Pons (tissue), 1 donor: ENCODE data around the gene MTREX.
A peak's percentile ranks its signal among the peaks of the same experiment; 100 is the strongest.

Experiments used
- DNase-seq: peaks from one replicate; pipeline ENCODE4 v3.0.0-alpha.2; 2016; ENCODE audit warnings: low spot score

Gene MTREX

GRCh38 chr5:55384072-55384471 is 76.3 kb downstream of the MTREX start:
- DNase-seq: no peak

GRCh38 chr5:55385227-55385626 is 77.4 kb downstream of the MTREX start:
- no peak for DNase-seq

- DNase-seq: no peak
These were observed 78.1 kb downstream of the MTREX start for GRCh38 chr5:55385846-55386245.

- DNase-seq: no peak
These were observed 78.6 kb downstream of the MTREX start for GRCh38 chr5:55386356-55386755.

- no peak for DNase-seq
These were observed 80.1 kb downstream of the MTREX start for GRCh38 chr5:55387865-55388264.

GRCh38 chr5:55391707-55392106 is 83.9 kb downstream of the MTREX start:
- no peak for DNase-seq

GRCh38 chr5:55392669-55393068 is 84.9 kb downstream of the MTREX start:
- DNase-seq: no peak

GRCh38 chr5:55393501-55394175 is 85.8 kb downstream of the MTREX start:
- no peak for DNase-seq

GRCh38 chr5:55402199-55402598 is 94.4 kb downstream of the MTREX start:
- no peak for DNase-seq

GRCh38 chr5:55406292-55406691 is 98.5 kb downstream of the MTREX start:
- no peak for DNase-seq

GRCh38 chr5:55407059-55407684 is 99.4 kb downstream of the MTREX start:
- peak; percentile 82 for DNase-seq

GRCh38 chr5:55407984-55408383 is 100.2 kb downstream of the MTREX start:
- no peak for DNase-seq

GRCh38 chr5:55409775-55410174 is 102.0 kb downstream of the MTREX start:
- no peak for DNase-seq

- DNase-seq: peak; percentile 58
These were observed 103.1 kb downstream of the MTREX start for GRCh38 chr5:55410845-55411244.

GRCh38 chr5:55411876-55412275 is 104.1 kb downstream of the MTREX start:
- DNase-seq: no peak

GRCh38 chr5:55413644-55414043 is 105.9 kb downstream of the MTREX start:
- no peak for DNase-seq

- DNase-seq: no peak
These were observed 107.3 kb downstream of the MTREX start for GRCh38 chr5:55415071-55415470.

- DNase-seq: no peak
These were observed 108.5 kb downstream of the MTREX start for GRCh38 chr5:55416306-55416705.

GRCh38 chr5:55418994-55419968 is 111.5 kb downstream of the MTREX start:
- DNase-seq: no peak

GRCh38 chr5:55421074-55421529 is 113.3 kb downstream of the MTREX start:
- no peak for DNase-seq

GRCh38 chr5:55426455-55426854 is 118.7 kb downstream of the MTREX start:
- no peak for DNase-seq

- no peak for DNase-seq
These were observed 119.4 kb downstream of the MTREX start for GRCh38 chr5:55427157-55427556.

GRCh38 chr5:55429221-55429612 is 121.4 kb downstream of the MTREX start:
- no peak for DNase-seq
